NB4 (cell line): ENCODE data around the gene ACER3.

Source experiments
- MYC ChIP-seq: IDR thresholded peaks from 2 replicates; pipeline ENCODE4 v1.6.1; 2011; ENCODE audit warnings: low read depth, low read length
- POLR2A ChIP-seq: IDR thresholded peaks from 2 replicates; pipeline ENCODE4 v1.6.1; 2011; ENCODE audit warnings: mild to moderate bottlenecking; ENCODE audit not compliant: insufficient read length; ENCODE audit errors: extremely low read depth
- TF ChIP-seq, protein P1 (sequence below): IDR thresholded peaks from one replicate; pipeline ENCODE4 v1.5.1; 2012; ENCODE audit warnings: low read depth, low read length
- TF ChIP-seq, protein P2 (sequence below): IDR thresholded peaks from 2 replicates; pipeline ENCODE4 v1.6.1; 2011; ENCODE audit warnings: low read depth, low read length

DNA sequence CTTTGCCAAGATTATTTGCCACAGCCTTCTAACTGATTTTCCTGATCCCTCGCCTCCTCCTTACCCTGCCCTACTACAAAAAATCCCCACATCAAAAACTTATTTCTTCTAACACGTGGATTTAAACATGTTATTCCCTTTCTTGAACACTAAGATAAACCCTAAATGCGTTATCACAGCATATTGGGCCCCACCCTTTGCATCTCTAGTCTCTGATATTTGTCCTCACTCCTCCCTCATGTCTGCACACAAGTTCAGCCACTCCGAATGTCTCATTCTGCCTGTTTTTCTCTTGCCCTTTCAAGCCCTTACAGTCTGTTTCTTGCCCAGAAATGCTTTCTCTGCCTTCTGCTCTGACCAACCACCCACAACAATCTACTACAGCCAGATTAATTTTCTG lies 10.6 kb upstream of the ACER3 start:
- TF ChIP-seq, protein P1, sequence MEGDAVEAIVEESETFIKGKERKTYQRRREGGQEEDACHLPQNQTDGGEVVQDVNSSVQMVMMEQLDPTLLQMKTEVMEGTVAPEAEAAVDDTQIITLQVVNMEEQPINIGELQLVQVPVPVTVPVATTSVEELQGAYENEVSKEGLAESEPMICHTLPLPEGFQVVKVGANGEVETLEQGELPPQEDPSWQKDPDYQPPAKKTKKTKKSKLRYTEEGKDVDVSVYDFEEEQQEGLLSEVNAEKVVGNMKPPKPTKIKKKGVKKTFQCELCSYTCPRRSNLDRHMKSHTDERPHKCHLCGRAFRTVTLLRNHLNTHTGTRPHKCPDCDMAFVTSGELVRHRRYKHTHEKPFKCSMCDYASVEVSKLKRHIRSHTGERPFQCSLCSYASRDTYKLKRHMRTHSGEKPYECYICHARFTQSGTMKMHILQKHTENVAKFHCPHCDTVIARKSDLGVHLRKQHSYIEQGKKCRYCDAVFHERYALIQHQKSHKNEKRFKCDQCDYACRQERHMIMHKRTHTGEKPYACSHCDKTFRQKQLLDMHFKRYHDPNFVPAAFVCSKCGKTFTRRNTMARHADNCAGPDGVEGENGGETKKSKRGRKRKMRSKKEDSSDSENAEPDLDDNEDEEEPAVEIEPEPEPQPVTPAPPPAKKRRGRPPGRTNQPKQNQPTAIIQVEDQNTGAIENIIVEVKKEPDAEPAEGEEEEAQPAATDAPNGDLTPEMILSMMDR: no peak
- TF ChIP-seq POLR2A (no peak), MYC (no peak)
- TF ChIP-seq, protein P2, sequence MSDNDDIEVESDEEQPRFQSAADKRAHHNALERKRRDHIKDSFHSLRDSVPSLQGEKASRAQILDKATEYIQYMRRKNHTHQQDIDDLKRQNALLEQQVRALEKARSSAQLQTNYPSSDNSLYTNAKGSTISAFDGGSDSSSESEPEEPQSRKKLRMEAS: no peak
